ENCODE results near the gene TIE1. TPM values are rescaled to one million over a fixed set of nuclear protein-coding genes. Genes with fewer than 3 reads are reported as not detected.

TIE1 gene
- total RNA-seq, 1 donor from 2014 or later, result 23.3 TPM

- DNase-seq (ENCODE audit: low spot score), result no peak
Observed at GRCh38 chr1:43338001-43338400, 37.2 kb downstream of the TIE1 start.

- DNase-seq (ENCODE audit: low spot score), result no peak
Observed at GRCh38 chr1:43339584-43340232, 38.9 kb downstream of the TIE1 start.

GRCh38 chr1:43340559-43340958 lies 39.8 kb downstream of the TIE1 start:
- no peak for DNase-seq (ENCODE audit: low spot score)

- no peak for DNase-seq (ENCODE audit: low spot score)
Observed at GRCh38 chr1:43344267-43344850, 43.6 kb downstream of the TIE1 start.

GRCh38 chr1:43345120-43345519 lies 44.3 kb downstream of the TIE1 start:
- DNase-seq (ENCODE audit: low spot score), result peak; percentile 23

- DNase-seq (ENCODE audit: low spot score), result no peak
Observed at GRCh38 chr1:43346636-43347035, 45.9 kb downstream of the TIE1 start.

- DNase-seq (ENCODE audit: low spot score), result no peak
Observed at GRCh38 chr1:43348343-43348808, 47.6 kb downstream of the TIE1 start.

GRCh38 chr1:43348809-43349593 lies 48.2 kb downstream of the TIE1 start:
- DNase-seq (ENCODE audit: low spot score), result peak; percentile 87

GRCh38 chr1:43349594-43350306 lies 49.0 kb downstream of the TIE1 start:
- no peak for DNase-seq (ENCODE audit: low spot score)

GRCh38 chr1:43350976-43351375 lies 50.2 kb downstream of the TIE1 start:
- DNase-seq (ENCODE audit: low spot score), result no peak

GRCh38 chr1:43351421-43352350 lies 50.9 kb downstream of the TIE1 start:
- DNase-seq (ENCODE audit: low spot score), result no peak

GRCh38 chr1:43352351-43352705 lies 51.5 kb downstream of the TIE1 start:
- no peak for DNase-seq (ENCODE audit: low spot score)

GRCh38 chr1:43352881-43353280 lies 52.1 kb downstream of the TIE1 start:
- DNase-seq (ENCODE audit: low spot score), result no peak

- no peak for DNase-seq (ENCODE audit: low spot score)
Observed at GRCh38 chr1:43354471-43354870, 53.7 kb downstream of the TIE1 start.

- no peak for DNase-seq (ENCODE audit: low spot score)
Observed at GRCh38 chr1:43354936-43355335, 54.2 kb downstream of the TIE1 start.

- no peak for DNase-seq (ENCODE audit: low spot score)
Observed at GRCh38 chr1:43357251-43357650, 56.5 kb downstream of the TIE1 start.

- peak; percentile 14 for DNase-seq (ENCODE audit: low spot score)
Observed at GRCh38 chr1:43358121-43358745, 57.5 kb downstream of the TIE1 start.

GRCh38 chr1:43358746-43359693 lies 58.2 kb downstream of the TIE1 start, which contains the start of gene CDC20:
Gene CDC20, plus strand, starts transcription at chr1:43358981. Its CDS starts 235 bp downstream, at chr1:43359216.
- peak; percentile 97 for DNase-seq (ENCODE audit: low spot score)

GRCh38 chr1:43359696-43360095 lies 58.9 kb downstream of the TIE1 start:
- no peak for DNase-seq (ENCODE audit: low spot score)

All from mucosa of gallbladder (tissue), 1 donor.